Ishikawa (cell line): ENCODE results near the gene CNTNAP5.

Experiments used
- CEBPB ChIP-seq: IDR thresholded peaks from 2 replicates; pipeline ENCODE4 v1.6.1; 2012
- CREB1 ChIP-seq: IDR thresholded peaks from 2 replicates; pipeline ENCODE4 v1.6.1; 2012; ENCODE audit warnings: low read depth
- EGR1 ChIP-seq: IDR thresholded peaks from 2 replicates; pipeline ENCODE4 v1.6.1; 2012
- EP300 ChIP-seq: IDR thresholded peaks from 2 replicates; pipeline ENCODE4 v1.6.1; 2012; ENCODE audit warnings: borderline replicate concordance
- FOXM1 ChIP-seq: IDR thresholded peaks from 2 replicates; pipeline ENCODE4 v1.6.1; 2012; ENCODE audit warnings: low read depth, borderline replicate concordance
- NFIC ChIP-seq: IDR thresholded peaks from 2 replicates; pipeline ENCODE4 v1.6.1; 2012
- RAD21 ChIP-seq: IDR thresholded peaks from 2 replicates; pipeline ENCODE4 v1.6.1; 2012; ENCODE audit warnings: low read depth
- TAF1 ChIP-seq: IDR thresholded peaks from 2 replicates; pipeline ENCODE4 v1.6.1; 2012; ENCODE audit warnings: low read depth, mild to moderate bottlenecking
- TCF12 ChIP-seq: IDR thresholded peaks from 2 replicates; pipeline ENCODE4 v1.6.1; 2012; ENCODE audit warnings: low read depth
- TEAD4 ChIP-seq: IDR thresholded peaks from 2 replicates; pipeline ENCODE4 v1.6.1; 2012
- YY1 ChIP-seq: IDR thresholded peaks from 2 replicates; pipeline ENCODE4 v1.6.1; 2012; ENCODE audit warnings: low read depth
- ZBTB7A ChIP-seq: IDR thresholded peaks from 2 replicates; pipeline ENCODE4 v1.6.1; 2012; ENCODE audit warnings: low read depth
- TF ChIP-seq, protein P1 (sequence below): IDR thresholded peaks from 2 replicates; pipeline ENCODE4 v1.6.1; 2012
- TF ChIP-seq, protein P2 (sequence below): IDR thresholded peaks from 2 replicates; pipeline ENCODE4 v1.6.1; 2012; ENCODE audit warnings: low read depth, mild to moderate bottlenecking

DNA sequence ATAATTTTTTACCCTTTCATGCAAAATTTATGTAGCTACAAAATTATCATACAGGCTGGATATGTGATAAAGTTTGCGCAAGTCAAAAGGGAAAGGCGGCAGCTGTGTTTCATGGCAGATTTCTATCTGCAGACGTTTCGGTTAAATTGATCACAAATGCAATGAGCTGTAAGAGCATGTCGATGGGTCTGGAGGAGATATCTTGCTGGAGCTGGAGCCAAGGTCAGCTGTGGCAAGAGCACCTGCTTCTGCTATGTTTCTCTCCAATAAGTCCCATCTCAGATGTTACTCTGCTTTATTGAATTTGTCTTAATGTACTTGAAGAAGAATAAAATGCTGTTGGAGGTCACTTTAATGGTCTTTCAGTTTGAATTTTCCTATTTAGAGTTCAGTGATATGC, 749.7 kb downstream of the CNTNAP5 start:
- no peak for TF ChIP-seq CEBPB
- TF ChIP-seq, protein P1, sequence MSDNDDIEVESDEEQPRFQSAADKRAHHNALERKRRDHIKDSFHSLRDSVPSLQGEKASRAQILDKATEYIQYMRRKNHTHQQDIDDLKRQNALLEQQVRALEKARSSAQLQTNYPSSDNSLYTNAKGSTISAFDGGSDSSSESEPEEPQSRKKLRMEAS = no peak
- TF ChIP-seq TEAD4 = no peak
- no peak for TF ChIP-seq RAD21
- TF ChIP-seq TCF12 = no peak
- no peak for TF ChIP-seq EP300
- no peak for TF ChIP-seq TAF1
- TF ChIP-seq, protein P2, sequence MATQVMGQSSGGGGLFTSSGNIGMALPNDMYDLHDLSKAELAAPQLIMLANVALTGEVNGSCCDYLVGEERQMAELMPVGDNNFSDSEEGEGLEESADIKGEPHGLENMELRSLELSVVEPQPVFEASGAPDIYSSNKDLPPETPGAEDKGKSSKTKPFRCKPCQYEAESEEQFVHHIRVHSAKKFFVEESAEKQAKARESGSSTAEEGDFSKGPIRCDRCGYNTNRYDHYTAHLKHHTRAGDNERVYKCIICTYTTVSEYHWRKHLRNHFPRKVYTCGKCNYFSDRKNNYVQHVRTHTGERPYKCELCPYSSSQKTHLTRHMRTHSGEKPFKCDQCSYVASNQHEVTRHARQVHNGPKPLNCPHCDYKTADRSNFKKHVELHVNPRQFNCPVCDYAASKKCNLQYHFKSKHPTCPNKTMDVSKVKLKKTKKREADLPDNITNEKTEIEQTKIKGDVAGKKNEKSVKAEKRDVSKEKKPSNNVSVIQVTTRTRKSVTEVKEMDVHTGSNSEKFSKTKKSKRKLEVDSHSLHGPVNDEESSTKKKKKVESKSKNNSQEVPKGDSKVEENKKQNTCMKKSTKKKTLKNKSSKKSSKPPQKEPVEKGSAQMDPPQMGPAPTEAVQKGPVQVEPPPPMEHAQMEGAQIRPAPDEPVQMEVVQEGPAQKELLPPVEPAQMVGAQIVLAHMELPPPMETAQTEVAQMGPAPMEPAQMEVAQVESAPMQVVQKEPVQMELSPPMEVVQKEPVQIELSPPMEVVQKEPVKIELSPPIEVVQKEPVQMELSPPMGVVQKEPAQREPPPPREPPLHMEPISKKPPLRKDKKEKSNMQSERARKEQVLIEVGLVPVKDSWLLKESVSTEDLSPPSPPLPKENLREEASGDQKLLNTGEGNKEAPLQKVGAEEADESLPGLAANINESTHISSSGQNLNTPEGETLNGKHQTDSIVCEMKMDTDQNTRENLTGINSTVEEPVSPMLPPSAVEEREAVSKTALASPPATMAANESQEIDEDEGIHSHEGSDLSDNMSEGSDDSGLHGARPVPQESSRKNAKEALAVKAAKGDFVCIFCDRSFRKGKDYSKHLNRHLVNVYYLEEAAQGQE = no peak
- TF ChIP-seq FOXM1 = no peak
- TF ChIP-seq NFIC = no peak
- TF ChIP-seq EGR1 = no peak
- TF ChIP-seq ZBTB7A = no peak
- TF ChIP-seq YY1 = no peak
- no peak for TF ChIP-seq CREB1
